Vein endothelial cell (primary cell): ENCODE results near the gene HOMER2. TPM values are rescaled to one million over a fixed set of nuclear protein-coding genes. Genes with fewer than 3 reads are reported as not detected.

Source experiments
- total RNA-seq: library from RNA; depleted of rRNA; stranded (reverse); fragments of >200 nt; gene quantifications from 2 replicates; pipeline ENCODE4 v1.2.3, GENCODE V29; 2012

Gene HOMER2
- total RNA-seq, result 0.33 and 0.38 TPM in 2 replicates

DNA sequence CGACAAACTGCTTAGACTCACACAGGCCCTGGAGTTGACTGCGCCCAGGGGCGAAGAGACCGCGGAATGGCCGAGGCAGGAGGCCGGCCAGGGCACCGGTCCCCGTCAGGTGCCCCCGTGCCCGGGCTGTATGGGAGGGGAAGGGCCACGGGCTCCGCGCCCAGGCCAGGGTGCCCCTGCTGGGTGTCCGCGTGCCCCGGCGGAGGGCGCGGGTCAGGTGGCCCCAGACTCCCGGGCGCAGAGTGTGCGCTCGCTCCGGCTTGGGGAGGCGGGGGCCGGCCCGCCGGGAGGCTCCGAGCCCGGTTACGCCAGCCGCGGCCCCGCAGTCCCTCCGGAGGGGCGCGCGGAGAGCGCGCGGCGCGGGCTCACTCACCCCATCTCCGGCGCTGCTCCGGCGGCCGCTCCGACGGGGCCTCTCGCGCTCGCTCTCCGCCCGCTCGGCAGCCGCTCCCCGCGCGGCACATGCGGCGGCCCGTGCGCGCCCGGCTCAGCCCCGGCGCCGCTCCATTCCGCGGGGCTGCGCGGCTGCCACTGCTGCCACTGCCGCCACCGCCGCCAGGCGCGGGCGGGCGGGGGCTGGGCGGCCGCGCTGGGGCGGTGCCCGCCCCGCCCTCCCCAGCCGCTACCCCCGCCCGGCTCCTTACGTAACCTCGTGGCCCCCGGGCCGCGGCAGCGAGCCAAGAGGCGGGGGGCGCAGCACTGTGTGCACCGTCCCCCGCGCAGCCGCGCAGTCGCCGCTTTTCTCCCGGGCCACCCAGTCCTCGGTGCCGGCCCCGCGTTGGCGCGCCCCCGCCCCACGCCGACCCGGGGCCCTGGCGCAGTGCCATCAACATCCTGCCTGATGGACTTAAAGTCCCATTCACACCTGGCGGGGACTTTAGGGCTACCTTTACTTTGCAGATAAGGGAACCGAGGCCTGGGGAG is at the start of gene HOMER2:
HOMER2 (minus strand) TSS at position 563 of the 924 bp plus-strand sequence; CDS start at position 378, 185 bp downstream.

DNA sequence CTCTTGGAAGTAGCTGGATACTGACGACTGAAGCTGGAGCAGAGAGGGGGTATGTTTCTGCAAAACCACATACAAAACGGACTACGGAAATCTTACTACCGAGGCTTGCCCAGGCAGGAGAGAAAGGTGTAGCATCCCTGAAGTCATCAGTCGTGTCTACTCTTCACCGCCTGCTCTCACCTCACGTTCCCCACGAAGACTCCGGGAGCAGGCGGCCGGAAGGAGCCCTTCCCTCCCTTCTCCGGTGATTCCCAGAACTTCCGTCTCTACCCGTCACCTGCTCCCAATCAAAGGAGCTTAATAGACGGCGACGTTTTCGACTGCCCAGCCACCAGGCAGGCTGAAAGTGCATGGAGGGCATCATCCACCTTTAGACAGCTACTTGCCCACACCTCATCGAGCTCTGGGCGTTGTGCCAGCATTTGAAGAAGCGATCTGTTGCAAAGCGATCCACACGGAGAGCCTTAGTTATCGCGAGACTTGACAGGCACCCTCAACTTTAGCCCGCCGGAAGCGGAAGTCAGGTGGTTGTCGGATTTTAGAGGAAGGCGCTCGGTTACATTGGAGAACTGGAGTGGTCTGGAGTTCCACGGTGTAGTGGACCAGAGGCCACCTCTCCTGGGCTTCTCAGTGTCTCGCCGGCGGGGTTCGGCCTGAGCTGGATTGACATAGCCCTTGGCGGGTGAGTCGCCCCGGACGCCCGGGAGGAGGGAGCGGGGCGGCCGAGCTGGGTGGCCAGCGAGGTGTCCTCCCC is 33.3 kb upstream of the HOMER2 start, which contains the start of gene RAMAC:
RAMAC (plus strand) TSS at position 523 of the 754 bp plus-strand sequence. CDS start 2,809 bp downstream, outside the sequence.

DNA sequence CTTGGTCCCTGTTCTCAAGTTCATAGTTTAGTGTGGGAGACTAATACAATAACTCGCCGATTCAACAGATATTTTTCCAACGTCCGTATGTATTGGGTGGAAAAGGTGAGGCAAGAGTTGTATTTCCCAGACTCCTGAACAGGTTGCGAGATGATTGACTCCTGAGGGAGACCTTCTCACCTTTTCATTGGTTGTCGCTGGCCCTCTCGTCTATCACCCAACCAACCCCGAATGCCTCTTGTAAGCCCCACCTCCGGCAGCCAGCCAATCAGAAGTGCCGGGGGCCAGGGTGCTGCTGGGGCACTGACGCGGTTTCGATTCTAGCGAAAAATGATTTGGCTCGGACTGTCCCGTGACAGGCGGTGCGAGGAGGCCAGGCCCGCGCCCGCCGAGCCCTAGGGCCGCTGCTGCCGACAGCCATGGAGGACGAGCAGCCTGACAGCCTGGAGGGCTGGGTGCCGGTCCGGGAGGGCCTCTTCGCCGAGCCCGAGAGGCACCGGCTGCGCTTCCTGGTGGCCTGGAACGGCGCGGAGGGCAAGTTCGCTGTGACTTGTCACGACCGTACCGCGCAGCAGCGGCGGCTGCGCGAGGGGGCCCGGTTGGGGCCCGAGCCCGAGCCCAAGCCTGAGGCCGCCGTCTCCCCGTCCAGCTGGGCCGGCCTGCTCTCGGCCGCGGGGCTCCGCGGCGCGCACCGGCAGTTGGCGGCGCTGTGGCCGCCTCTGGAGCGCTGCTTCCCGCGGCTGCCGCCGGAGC is 143.0 kb downstream of the HOMER2 start, which contains the start of gene WHAMM:
WHAMM (plus strand) TSS at position 321 of the 753 bp plus-strand sequence; CDS start at position 420, 99 bp downstream.

DNA sequence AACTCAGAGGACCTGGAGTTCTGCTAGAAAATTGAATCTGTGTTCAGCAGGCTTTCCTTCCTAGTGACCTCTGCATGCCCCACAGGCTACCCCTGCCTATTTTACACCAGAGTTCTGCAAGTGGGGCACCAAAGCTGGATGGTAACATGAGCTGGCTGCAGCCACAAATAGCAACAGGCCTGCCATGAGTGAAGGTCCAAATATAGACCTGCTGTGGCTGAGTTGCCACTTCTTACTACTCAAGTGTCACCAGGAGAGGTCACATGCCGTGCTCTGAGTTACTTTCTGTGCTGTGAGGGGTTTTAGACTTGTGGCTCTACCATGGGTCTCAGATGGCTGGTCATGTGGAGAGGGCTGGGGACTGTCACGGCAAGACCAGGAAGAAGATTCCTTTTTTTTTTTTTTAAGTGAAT is 146.5 kb downstream of the HOMER2 start, which contains the start of gene FSD2:
FSD2 (minus strand) TSS at position 76 of the 413 bp plus-strand sequence. CDS start 18,679 bp downstream, outside the sequence.

Other genes starting within 250 kb of the HOMER2 start
- gene AP3B2, start 242.8 kb downstream of the HOMER2 start, total RNA-seq, result 0.96 TPM in 1 of 2 replicates, not detected in the other
- under 0.01 TPM in 1 of 2 replicates, not detected in the other for gene FSD2, start 146.7 kb downstream of the HOMER2 start, total RNA-seq
- 6.5 and 7.8 TPM in 2 replicates for gene WHAMM, start 143.1 kb downstream of the HOMER2 start, total RNA-seq
- gene RAMAC, start 33.5 kb upstream of the HOMER2 start, total RNA-seq, result 19.6 and 20.3 TPM in 2 replicates
- gene C15orf40, start 58.9 kb upstream of the HOMER2 start, total RNA-seq, result 12.5 and 19.9 TPM in 2 replicates
- gene BTBD1, start 114.5 kb upstream of the HOMER2 start, total RNA-seq, result 107 and 118 TPM in 2 replicates
- gene TM6SF1, start 154.9 kb upstream of the HOMER2 start, total RNA-seq, result 26.3 and 38.2 TPM in 2 replicates